ENCODE measurements around the gene MICOS13. TPM values are rescaled to one million over a fixed set of nuclear protein-coding genes. Genes with fewer than 3 reads are reported as not detected.
A peak's percentile ranks its signal among the peaks of the same experiment; 100 is the strongest.

The MICOS13 gene
- total and polyA plus RNA-seq, 5 donors from 2014 or later = 21.2 to 110 (median 96.2) TPM

DNA sequence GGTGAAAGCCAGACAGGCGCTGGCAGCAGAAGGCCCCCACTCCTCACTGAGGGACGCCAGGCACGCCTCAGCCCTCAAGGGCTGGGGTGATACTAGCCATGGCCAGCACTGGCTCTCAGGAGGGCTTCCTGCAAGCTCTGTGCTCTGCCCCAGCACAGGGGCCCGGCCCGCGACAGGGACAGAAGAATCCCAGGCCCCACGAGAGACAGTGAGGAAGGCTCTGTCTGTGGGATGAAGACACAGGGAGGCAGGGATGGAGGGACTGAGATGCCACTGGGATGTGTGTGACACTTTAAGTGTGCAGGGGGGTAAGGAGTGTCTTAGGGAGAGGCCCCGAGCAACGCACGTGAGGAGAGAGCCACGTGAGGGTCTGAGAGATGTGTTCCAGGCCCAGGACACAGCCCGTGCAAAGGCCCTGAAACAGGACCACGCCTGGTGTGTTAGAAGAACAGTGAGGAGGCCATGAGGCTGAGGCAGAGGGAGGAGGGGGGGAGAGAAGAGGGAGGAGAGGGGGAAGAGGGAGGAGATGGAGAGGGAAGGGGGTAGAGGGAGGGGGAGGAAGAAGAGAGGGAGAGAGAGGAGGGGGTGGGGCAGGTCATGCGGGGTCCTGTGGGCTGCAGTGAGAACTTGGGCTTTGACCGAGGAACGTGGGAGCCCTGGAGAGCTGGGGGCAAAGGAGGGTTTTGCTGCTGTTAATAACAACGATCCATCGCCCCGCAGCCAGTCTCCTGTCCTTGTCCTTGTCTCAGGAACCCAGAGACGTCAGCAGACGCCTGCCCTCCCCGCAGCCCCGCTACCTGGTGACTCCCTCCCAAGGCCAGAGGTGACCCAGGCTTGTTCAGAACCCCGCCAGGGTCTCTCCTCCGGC lies 16.9 kb upstream of the MICOS13 start:
- ATAC-seq (ENCODE audit: low read depth in 2 of 2) = no peak
- Histone ChIP-seq H3K27ac (ENCODE audit: insufficient read depth, low read length, poor library complexity, severe bottlenecking) (no peak overlapping the region), H3K4me1 (ENCODE audit: control insufficient read depth, insufficient read depth, low read length, poor library complexity, severe bottlenecking) (no peaks in the 10 kb centered on the region), H3K4me3 (ENCODE audit: low read depth, low read length) (no peak overlapping the region), H3K27me3 (ENCODE audit: control insufficient read depth, insufficient read depth, low read length) (no peaks in the 10 kb centered on the region), H3K9me3 (ENCODE audit: control insufficient read depth in 2 of 2, low read length in 2 of 2) (no peaks in the 10 kb centered on the region), H3K36me3 (ENCODE audit: control insufficient read depth, insufficient read depth, low read length) (peaks cover 61% of the 10 kb centered on the region)
- H3K4me3 Mint-ChIP-seq = no peak overlapping the region
- peaks cover 8% of the 10 kb centered on the region for H3K36me3 Mint-ChIP-seq
- no peak for DNase-seq
- H3K4me1 Mint-ChIP-seq = peaks cover 0 to 12% (median 5%) of the 10 kb centered on the region in 4 donors
- H3K9me3 Mint-ChIP-seq = no peaks in the 10 kb centered on the region
- H3K27me3 Mint-ChIP-seq = no peaks in the 10 kb centered on the region
- H3K27ac Mint-ChIP-seq = no peak overlapping the region

DNA sequence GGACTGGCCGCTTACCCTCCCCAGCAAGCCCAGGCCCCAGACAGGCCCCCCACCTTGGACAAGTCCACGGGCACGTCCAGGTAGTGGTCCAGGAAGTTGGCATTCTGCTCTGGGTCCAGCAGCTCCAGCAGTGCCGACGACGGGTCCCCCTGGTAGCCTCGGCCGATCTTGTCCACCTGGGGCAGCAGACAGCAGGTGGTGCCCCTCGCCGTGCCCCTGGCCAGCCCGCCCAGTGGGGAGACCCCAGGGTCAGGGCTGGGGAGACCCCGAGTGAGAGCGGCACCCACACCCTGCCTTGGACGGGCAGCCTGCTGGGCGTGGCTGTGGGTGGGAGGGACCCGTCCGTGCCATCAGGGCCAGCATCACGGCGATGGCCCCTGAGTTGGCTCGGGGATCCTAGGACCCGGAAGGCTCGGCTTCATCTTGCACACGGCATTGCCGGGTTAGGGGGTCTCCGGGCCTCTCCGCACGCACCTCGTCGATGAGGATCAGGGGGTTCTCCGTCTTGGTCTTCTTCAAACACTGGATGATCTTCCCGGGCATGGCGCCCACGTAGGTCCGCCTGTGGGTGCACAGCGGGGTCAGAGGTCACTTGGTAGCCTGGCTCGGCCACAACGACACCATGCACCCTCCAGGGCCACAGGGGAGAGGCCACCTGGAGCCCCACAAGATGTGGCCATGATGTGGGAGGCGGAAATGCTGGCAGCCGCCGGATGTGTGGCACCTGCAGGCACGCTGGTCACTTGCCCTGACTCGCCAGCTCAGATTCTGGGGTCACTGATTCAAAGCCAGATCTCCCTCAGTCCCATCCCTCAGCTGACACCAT lies 16.1 kb upstream of the MICOS13 start:
- ATAC-seq (ENCODE audit: low read depth in 2 of 2) (no peak), DNase-seq (no peak)
- H3K4me3 ChIP-seq (ENCODE audit: low read depth, low read length) = no peak overlapping the region
- Mint-ChIP-seq H3K36me3 (peaks cover 8% of the 10 kb centered on the region), H3K4me1 (peaks cover 0 to 18% (median 7%) of the 10 kb centered on the region in 4 donors), H3K4me3 (no peak overlapping the region), H3K27me3 (no peaks in the 10 kb centered on the region), H3K27ac (no peak overlapping the region), H3K9me3 (no peaks in the 10 kb centered on the region)
- H3K9me3 ChIP-seq (ENCODE audit: control insufficient read depth in 2 of 2, low read length in 2 of 2) = no peaks in the 10 kb centered on the region
- H3K27me3 ChIP-seq (ENCODE audit: control insufficient read depth, insufficient read depth, low read length) = no peaks in the 10 kb centered on the region
- H3K4me1 ChIP-seq (ENCODE audit: control insufficient read depth, insufficient read depth, low read length, poor library complexity, severe bottlenecking) = peaks cover 6% of the 10 kb centered on the region
- no peak overlapping the region for H3K27ac ChIP-seq (ENCODE audit: insufficient read depth, low read length, poor library complexity, severe bottlenecking)
- peaks cover 64% of the 10 kb centered on the region for H3K36me3 ChIP-seq (ENCODE audit: control insufficient read depth, insufficient read depth, low read length)

DNA sequence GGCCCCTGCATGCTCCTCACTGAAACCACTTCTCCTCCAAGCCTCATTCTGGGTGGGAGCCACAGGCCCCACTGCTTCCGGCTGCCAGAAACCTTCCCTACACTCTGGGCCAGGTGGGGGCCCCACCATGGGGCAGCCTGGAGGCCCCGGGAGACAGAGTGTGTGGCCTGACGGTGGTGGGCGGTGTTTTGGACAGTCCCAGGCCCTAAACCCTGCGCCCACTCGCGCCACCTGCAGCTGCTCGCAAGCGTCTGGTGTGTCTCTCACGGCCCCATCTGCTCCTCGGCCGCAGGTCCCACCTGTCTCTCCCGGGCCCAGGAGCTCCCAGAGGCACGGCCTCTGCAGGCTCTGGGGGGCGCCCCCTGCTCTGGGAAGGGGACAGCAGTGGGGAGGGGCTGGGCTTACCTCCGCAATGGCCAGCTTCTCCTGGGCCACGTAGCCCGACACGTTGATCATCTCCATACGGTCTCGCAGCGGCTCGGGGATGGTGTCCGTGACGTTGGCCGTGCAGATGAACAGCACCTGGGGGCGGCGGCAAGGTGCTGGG lies 15.4 kb upstream of the MICOS13 start:
- no peak for DNase-seq
- Histone ChIP-seq H3K36me3 (ENCODE audit: control insufficient read depth, insufficient read depth, low read length) (peaks cover 62% of the 10 kb centered on the region), H3K4me1 (ENCODE audit: control insufficient read depth, insufficient read depth, low read length, poor library complexity, severe bottlenecking) (peaks cover 13% of the 10 kb centered on the region), H3K4me3 (ENCODE audit: low read depth, low read length) (no peak overlapping the region), H3K27ac (ENCODE audit: insufficient read depth, low read length, poor library complexity, severe bottlenecking) (no peak overlapping the region), H3K27me3 (ENCODE audit: control insufficient read depth, insufficient read depth, low read length) (no peaks in the 10 kb centered on the region), H3K9me3 (ENCODE audit: control insufficient read depth in 2 of 2, low read length in 2 of 2) (no peaks in the 10 kb centered on the region)
- Mint-ChIP-seq H3K27ac (no peak overlapping the region), H3K27me3 (peaks cover 4% of the 10 kb centered on the region), H3K4me1 (peaks cover 0 to 25% (median 5%) of the 10 kb centered on the region in 4 donors), H3K4me3 (no peak overlapping the region), H3K36me3 (peaks cover 8% of the 10 kb centered on the region), H3K9me3 (no peaks in the 10 kb centered on the region)
- no peak for ATAC-seq (ENCODE audit: low read depth in 2 of 2)

DNA sequence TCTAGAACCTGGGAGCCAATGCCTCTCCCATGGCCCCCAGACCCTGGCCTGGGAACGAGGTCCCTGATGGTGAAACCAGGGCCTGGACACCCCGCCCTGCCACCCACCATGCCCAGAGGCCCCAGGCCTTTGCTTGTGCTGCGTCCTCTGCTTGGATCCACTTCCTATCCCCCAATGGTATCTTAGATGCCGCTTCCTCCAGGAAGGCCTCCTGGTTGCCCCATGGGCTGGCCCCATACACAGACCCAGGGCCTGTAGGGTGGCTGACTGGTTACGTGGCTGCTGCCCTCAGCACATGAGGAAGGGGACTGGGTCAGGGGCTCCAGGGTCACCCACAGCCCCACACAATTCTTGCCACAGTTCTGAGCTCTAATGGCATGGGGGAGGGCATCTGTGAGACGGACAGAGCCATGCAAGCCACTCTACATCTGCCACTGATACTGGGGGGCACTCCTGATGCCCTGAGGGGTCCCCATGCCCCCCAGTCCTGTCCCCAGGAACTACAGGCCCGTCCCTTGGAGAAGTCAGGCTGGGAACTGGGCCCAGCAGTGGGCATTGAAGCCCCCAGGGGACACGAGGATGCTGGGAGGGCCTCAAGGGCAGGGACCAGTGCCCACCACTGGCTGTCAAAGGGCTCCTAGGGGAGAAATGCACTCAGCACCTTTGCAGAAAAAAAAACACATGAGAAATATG lies 14.8 kb upstream of the MICOS13 start:
- Mint-ChIP-seq H3K36me3 (peaks cover 8% of the 10 kb centered on the region), H3K9me3 (peaks cover 0 to 2% (median 0%) of the 10 kb centered on the region in 7 donors), H3K4me3 (peak overlapping the region in 1 of 4 donors; percentile 75), H3K4me1 (peaks cover 0 to 31% (median 9%) of the 10 kb centered on the region in 4 donors), H3K27me3 (peaks cover 6% of the 10 kb centered on the region), H3K27ac (no peak overlapping the region)
- Histone ChIP-seq H3K27me3 (ENCODE audit: control insufficient read depth, insufficient read depth, low read length) (no peaks in the 10 kb centered on the region), H3K27ac (ENCODE audit: insufficient read depth, low read length, poor library complexity, severe bottlenecking) (no peak overlapping the region), H3K4me3 (ENCODE audit: low read depth, low read length) (no peak overlapping the region), H3K36me3 (ENCODE audit: control insufficient read depth, insufficient read depth, low read length) (peaks cover 57% of the 10 kb centered on the region), H3K9me3 (ENCODE audit: control insufficient read depth in 2 of 2, low read length in 2 of 2) (no peaks in the 10 kb centered on the region), H3K4me1 (ENCODE audit: control insufficient read depth, insufficient read depth, low read length, poor library complexity, severe bottlenecking) (peaks cover 18% of the 10 kb centered on the region)
- ATAC-seq (ENCODE audit: low read depth in 2 of 2) = no peak
- DNase-seq = no peak

DNA sequence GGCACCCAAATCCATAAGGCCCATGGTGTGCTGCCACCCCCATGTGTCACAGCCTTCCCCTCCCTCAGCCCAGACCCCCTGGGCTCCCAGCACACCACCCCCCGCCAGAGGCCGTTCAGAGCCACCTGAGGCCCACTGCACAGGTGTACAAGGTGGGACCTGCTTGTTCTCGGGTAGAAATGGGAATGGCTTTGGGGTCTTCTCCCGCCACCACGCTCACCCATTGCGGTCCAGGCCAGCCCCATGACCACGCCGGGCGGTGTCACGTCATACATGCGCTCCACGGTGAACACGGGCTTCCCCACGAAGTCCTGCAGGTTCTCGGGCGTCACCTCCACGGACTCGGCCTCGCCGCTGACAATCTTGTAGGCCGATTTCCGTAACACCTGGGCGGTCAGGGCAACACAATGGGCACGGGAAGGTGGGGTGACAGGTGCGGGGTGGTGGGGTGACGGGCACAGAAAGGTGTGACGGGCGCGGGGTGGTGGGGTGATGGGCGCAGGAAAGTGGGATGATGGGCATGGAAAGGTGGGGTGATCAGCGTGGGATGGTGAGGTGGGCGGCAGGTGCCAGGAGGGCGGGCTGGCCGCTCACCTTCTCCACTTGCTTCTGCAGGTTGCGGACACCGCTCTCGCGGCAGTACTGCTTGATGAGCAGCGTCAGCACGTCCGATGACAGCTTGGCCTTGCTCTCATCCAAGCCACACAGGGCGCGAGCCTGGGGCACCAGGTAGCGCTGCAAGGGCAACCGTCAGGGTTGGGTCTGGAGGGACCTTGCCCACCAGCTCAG lies 14.0 kb upstream of the MICOS13 start:
- peaks cover 10% of the 10 kb centered on the region for H3K27me3 Mint-ChIP-seq
- Histone ChIP-seq H3K27ac (ENCODE audit: insufficient read depth, low read length, poor library complexity, severe bottlenecking) (no peak overlapping the region), H3K4me3 (ENCODE audit: low read depth, low read length) (no peak overlapping the region), H3K27me3 (ENCODE audit: control insufficient read depth, insufficient read depth, low read length) (no peaks in the 10 kb centered on the region), H3K36me3 (ENCODE audit: control insufficient read depth, insufficient read depth, low read length) (peaks cover 57% of the 10 kb centered on the region), H3K4me1 (ENCODE audit: control insufficient read depth, insufficient read depth, low read length, poor library complexity, severe bottlenecking) (peaks cover 18% of the 10 kb centered on the region), H3K9me3 (ENCODE audit: control insufficient read depth in 2 of 2, low read length in 2 of 2) (no peaks in the 10 kb centered on the region)
- peak overlapping the region in 3 of 4 donors; percentile 27 to 65 (median 35) for H3K4me3 Mint-ChIP-seq
- no peak for DNase-seq
- peaks cover 8% of the 10 kb centered on the region for H3K36me3 Mint-ChIP-seq
- ATAC-seq (ENCODE audit: low read depth in 2 of 2) = no peak
- no peak overlapping the region for H3K27ac Mint-ChIP-seq
- H3K4me1 Mint-ChIP-seq = peaks cover 0 to 36% (median 13%) of the 10 kb centered on the region in 4 donors
- peaks cover 0 to 2% (median 0%) of the 10 kb centered on the region in 7 donors for H3K9me3 Mint-ChIP-seq

DNA sequence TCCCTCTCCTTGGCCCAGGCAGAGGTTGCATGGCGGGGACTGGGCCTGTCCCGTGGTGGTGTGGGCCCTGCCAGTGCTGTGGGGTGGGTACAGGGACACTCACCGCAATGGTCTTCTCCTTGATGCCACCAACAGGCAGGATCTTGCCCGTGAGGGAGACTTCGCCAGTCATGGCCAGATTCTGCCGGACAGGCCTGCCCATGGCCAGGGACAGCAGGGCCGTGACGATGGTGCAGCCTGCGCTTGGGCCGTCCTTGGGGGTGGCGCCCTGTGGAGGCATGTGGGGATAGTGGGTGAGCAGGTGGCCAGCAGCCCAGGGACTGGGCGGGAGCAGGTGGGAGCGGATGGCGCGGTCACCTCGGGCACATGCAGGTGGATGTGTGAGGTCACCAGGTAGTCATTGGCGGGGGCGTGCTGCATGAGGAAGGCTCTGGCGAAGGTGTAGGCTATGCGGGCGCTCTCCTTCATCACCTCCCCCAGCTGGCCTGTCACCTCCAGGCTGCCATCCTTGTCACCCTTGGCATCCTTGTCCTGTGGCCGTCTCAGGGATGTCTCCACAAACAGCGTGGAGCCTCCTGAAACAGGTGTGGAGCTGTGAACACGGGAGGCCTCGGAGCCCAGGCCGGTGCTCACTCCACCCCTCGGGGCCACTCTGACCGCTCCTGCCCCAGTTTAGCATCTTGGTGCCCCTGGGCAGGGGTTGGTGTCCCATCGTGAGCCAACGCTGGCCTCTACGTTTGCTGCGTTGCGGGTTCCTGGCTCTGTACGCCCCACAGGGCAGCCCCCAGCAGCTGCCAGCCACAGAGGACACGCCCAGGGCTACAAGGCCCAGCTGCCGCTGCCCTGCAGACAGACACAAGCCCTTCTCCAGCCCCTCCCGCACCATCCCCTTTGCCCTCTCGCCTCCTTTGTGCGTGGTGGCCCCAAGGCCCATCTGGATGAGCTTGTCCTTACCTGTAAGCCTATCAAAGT lies 13.2 kb upstream of the MICOS13 start:
- Mint-ChIP-seq H3K4me3 (peak overlapping the region in 1 of 4 donors; percentile 35), H3K36me3 (peaks cover 8% of the 10 kb centered on the region), H3K27ac (no peak overlapping the region), H3K27me3 (peaks cover 10% of the 10 kb centered on the region), H3K9me3 (peaks cover 0 to 2% (median 0%) of the 10 kb centered on the region in 7 donors), H3K4me1 (peaks cover 0 to 39% (median 13%) of the 10 kb centered on the region in 4 donors)
- Histone ChIP-seq H3K27ac (ENCODE audit: insufficient read depth, low read length, poor library complexity, severe bottlenecking) (no peak overlapping the region), H3K27me3 (ENCODE audit: control insufficient read depth, insufficient read depth, low read length) (no peaks in the 10 kb centered on the region), H3K4me1 (ENCODE audit: control insufficient read depth, insufficient read depth, low read length, poor library complexity, severe bottlenecking) (peaks cover 18% of the 10 kb centered on the region), H3K4me3 (ENCODE audit: low read depth, low read length) (no peak overlapping the region), H3K9me3 (ENCODE audit: control insufficient read depth in 2 of 2, low read length in 2 of 2) (no peaks in the 10 kb centered on the region), H3K36me3 (ENCODE audit: control insufficient read depth, insufficient read depth, low read length) (peaks cover 49% of the 10 kb centered on the region)
- ATAC-seq (ENCODE audit: low read depth in 2 of 2) = no peak
- DNase-seq = no peak
